GM18511 (cell line): ENCODE data around the gene SMIM14.
"Not testable (repeated sequence)": the region's sequence is repeated elsewhere in the genome, so short reads cannot be mapped to it uniquely, and the experiment has no call there.

Experiments used
- ATAC-seq: cut with Tn5 transposase; IDR thresholded peaks from one replicate; pipeline ENCODE4 v1.9.1; 2021; ENCODE audit warnings: mild to moderate bottlenecking, moderate library complexity; ENCODE audit not compliant: unreplicated experiment

Gene SMIM14

GRCh38 chr4:39648213-39648612, 9.5 kb upstream of the SMIM14 start:
- no peak for ATAC-seq

- ATAC-seq, result no peak
These were observed 4.4 kb upstream of the SMIM14 start for GRCh38 chr4:39642885-39643552.

- no peak for ATAC-seq
These were observed 2.8 kb upstream of the SMIM14 start for GRCh38 chr4:39641451-39641850.

GRCh38 chr4:39637586-39638353, 895 bp downstream of the SMIM14 start:
- ATAC-seq, result peak; percentile 13

GRCh38 chr4:39637221-39637585, 1.5 kb downstream of the SMIM14 start:
- ATAC-seq, result no peak

- ATAC-seq, result no peak
These were observed 2.0 kb downstream of the SMIM14 start for GRCh38 chr4:39636531-39637184.

GRCh38 chr4:39635023-39635422, 3.6 kb downstream of the SMIM14 start:
- no peak for ATAC-seq

- peak; percentile 74 for ATAC-seq
These were observed 7.0 kb downstream of the SMIM14 start for GRCh38 chr4:39631700-39632079.

GRCh38 chr4:39627413-39627812, 11.3 kb downstream of the SMIM14 start:
- no peak for ATAC-seq

GRCh38 chr4:39626913-39627312, 11.8 kb downstream of the SMIM14 start:
- no peak for ATAC-seq

- peak; percentile 70 for ATAC-seq
These were observed 12.4 kb downstream of the SMIM14 start for GRCh38 chr4:39626261-39626660.

GRCh38 chr4:39621582-39621981, 17.1 kb downstream of the SMIM14 start:
- ATAC-seq, result no peak

GRCh38 chr4:39620551-39621313, 17.9 kb downstream of the SMIM14 start:
- ATAC-seq, result no peak

- ATAC-seq, result no peak
These were observed 21.1 kb downstream of the SMIM14 start for GRCh38 chr4:39617534-39617933.

GRCh38 chr4:39616651-39617050, 22.0 kb downstream of the SMIM14 start:
- ATAC-seq, result no peak

GRCh38 chr4:39616112-39616511, 22.6 kb downstream of the SMIM14 start:
- not testable (repeated sequence) for ATAC-seq

GRCh38 chr4:39614487-39615162, 24.0 kb downstream of the SMIM14 start:
- peak; percentile 43 for ATAC-seq

GRCh38 chr4:39613093-39613656, 25.5 kb downstream of the SMIM14 start:
- ATAC-seq, result no peak

GRCh38 chr4:39609454-39609931, 29.2 kb downstream of the SMIM14 start:
- peak; percentile 95 for ATAC-seq

- no peak for ATAC-seq
These were observed 30.2 kb downstream of the SMIM14 start for GRCh38 chr4:39608451-39608850.
